Activated T-cell treated with anti-CD3 and anti-CD28 coated beads, Interleukin-2, amount 50 U/mL, for 4 hours (primary cell): Measurements from ENCODE around the gene MRPL20. TPM values are rescaled to one million over a fixed set of nuclear protein-coding genes. Genes with fewer than 3 reads are reported as not detected.

Experiments used
- ATAC-seq, 2 donors: fragments of 200-7000 bp; cut with Tn5 transposase; one replicate each; pipeline ENCODE4 v1.10.0; 2021
- DNase-seq: peaks from one replicate; pipeline ENCODE4 v3.0.0-alpha.2; 2020
- H3K27me3 Mint-ChIP-seq: one replicate; pipeline ENCODE4 v1.8.0; 2021; ENCODE audit warnings: low read depth, mixed read lengths
- H3K36me3 Mint-ChIP-seq: one replicate; pipeline ENCODE4 v1.8.0; 2022; ENCODE audit warnings: mixed read lengths; ENCODE audit not compliant: insufficient read depth
- H3K4me1 Mint-ChIP-seq: one replicate; pipeline ENCODE4 v1.8.0; 2021; ENCODE audit warnings: low read depth, mixed read lengths
- H3K4me3 Mint-ChIP-seq: one replicate; pipeline ENCODE4 v1.8.0; 2021; ENCODE audit warnings: mild to moderate bottlenecking, moderate library complexity, mixed read lengths
- H3K9me3 Mint-ChIP-seq: one replicate; pipeline ENCODE4 v1.8.0; 2021; ENCODE audit warnings: mixed read lengths
- total RNA-seq, 3 donors: library from RNA; stranded (reverse); gene quantifications; one replicate each; pipeline ENCODE4 v1.2.1, GENCODE V29; 2021

MRPL20 gene
- total RNA-seq, 3 donors from 2014 or later = 254 to 300 (median 271) TPM

DNA sequence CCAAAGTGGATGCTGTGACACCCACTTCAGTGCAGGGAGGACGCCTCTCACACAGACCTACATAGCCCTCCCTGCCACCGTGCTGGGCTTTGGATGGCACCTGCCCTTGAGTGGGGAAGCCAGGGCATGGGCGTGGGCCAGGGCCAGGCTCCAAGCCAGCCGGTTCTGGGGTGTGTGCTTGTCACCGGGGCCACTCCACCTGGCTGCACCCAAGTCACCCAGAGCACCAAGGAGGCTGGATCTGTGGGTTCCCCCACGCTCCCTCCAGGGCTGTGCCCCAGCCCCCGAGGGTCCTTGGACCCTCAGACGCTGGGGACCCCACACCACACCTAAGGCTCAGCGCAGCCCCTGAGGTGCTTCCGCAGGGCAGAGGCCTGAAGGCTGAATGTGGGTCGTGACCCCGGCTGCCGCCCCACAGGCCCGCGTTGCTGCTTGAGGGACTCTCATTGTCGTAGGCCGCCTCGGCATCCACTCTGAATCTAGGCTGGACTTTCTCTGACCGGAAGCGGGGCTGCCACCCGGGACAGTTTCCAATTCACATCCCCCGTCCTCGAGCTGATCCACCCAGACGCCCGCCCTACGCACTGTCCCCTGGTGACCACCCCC, 50.2 kb downstream of the MRPL20 start:
- H3K4me3 Mint-ChIP-seq = no peak overlapping the region
- ATAC-seq (no peak), DNase-seq (no peak)
- H3K4me1 Mint-ChIP-seq = peaks cover 18% of the 10 kb centered on the region
- no peaks in the 10 kb centered on the region for H3K36me3 Mint-ChIP-seq
- peaks cover 40% of the 10 kb centered on the region for H3K27me3 Mint-ChIP-seq
- H3K9me3 Mint-ChIP-seq = no peaks in the 10 kb centered on the region

DNA sequence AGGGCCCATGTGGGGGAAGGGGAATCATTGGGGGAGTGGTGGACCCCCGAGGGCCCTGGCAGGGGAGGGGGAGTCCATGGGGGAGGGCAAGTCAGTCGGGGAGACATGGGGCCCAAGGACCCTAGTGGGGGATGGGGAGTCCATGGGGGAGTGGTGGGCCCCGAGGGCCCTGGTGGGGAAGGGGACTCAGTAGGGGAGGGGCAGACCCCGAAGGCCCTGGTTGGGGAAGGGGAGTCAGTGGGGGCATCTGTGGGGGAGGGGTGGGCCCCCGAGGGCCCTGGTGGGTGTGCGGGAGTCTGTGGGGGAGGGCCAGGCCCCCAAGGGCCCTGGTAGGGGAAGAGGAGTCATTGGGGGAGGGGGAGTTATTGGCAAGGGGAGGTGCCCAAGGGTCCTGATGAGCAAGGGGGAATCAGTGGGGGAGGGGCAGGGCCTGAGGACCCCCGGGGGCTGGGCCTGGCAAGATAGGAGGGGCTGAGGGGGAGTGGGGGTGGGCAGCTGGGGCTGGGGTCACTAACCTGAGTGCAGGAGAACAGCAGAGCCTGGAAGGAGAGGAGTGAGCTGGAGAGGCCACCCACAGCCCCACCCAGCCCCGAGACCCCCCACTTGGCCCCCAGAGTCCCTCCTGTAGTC, 50.8 kb downstream of the MRPL20 start:
- H3K4me3 Mint-ChIP-seq = no peak overlapping the region
- H3K36me3 Mint-ChIP-seq = no peaks in the 10 kb centered on the region

DNA sequence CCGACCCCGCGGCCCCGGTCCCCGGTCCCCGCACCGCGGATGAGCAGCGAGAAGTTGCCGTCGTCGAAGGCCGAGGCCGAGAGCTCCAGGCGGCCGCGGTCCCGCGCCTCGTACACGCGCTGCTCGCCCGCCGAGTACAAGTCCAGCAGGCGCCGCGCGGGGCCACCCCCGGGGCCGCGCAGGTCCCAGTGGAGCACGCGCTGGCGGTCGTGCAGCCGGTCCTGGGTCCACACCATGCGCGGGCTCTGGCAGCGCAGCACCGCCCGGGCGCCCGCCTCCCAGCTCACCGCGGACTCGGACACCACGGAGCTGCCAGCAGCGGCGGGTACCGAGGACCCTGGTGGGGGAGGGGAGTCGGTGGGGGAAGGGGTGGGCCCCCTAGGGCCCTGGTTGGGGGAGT, 51.7 kb downstream of the MRPL20 start:
- DNase-seq (no peak), ATAC-seq (peak in 1 of 2 donors; percentile 23)
- H3K4me1 Mint-ChIP-seq = peaks cover 18% of the 10 kb centered on the region
- H3K9me3 Mint-ChIP-seq = no peaks in the 10 kb centered on the region
- H3K4me3 Mint-ChIP-seq = no peak overlapping the region
- peaks cover 35% of the 10 kb centered on the region for H3K27me3 Mint-ChIP-seq
- no peaks in the 10 kb centered on the region for H3K36me3 Mint-ChIP-seq

More for the DNA sequence above, 50.8 kb downstream of the MRPL20 start:
- Mint-ChIP-seq H3K4me1 (peaks cover 18% of the 10 kb centered on the region), H3K27me3 (peaks cover 40% of the 10 kb centered on the region), H3K9me3 (no peaks in the 10 kb centered on the region)
- ATAC-seq (no peak), DNase-seq (no peak)

DNA sequence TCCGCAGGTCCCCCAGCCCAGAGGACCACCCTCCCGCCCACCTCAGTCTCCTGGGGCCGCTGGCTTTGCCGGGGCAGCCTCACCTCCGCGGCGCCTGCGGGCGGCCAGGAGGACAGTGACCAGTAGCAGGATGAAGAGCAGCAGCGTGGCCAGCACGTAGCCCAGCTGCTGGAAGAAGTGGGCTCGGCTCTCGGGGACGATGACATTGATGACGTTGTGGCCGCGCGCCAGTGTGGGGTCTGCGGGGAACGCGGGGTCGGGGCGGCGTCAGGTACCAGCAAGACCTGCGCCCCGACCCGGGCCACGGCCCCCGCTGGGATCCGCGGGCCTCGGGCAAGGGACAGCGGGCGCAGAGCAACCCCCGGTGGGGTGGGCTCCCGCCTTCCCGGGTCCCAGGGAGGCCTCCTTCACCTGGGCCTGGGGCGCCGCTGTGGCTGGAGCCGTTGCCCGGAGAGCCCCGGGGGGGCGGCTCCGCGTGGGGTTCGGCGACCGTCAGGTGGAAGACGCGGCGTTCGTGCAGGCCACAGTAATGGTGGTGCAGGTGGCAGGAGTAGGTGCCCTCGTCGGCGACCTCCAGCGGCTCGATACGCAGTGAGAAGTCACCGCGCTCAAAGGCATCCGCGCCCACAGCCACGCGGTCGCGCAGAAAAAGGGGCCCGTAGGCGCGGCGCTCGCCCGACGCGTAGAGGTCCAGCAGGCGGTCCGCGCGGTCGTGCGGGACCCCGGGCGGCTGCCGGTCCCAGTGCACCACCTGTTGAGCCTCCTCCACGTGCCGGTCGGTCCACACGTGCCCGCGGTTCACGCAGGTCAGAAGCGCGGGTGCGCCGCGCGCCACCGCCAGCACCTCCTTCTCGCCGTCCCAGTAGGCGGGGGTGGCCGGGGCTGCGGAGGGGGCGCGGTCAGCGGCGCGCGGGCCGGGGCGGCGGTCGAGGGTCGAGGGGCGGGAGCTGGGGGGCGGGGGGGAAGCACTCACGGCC, 52.5 kb downstream of the MRPL20 start:
- no peak overlapping the region for H3K4me3 Mint-ChIP-seq
- DNase-seq = no peak
- H3K9me3 Mint-ChIP-seq = no peaks in the 10 kb centered on the region
- no peaks in the 10 kb centered on the region for H3K36me3 Mint-ChIP-seq
- H3K27me3 Mint-ChIP-seq = peaks cover 35% of the 10 kb centered on the region
- peak; percentile 19 to 27 for ATAC-seq
- H3K4me1 Mint-ChIP-seq = peaks cover 18% of the 10 kb centered on the region

DNA sequence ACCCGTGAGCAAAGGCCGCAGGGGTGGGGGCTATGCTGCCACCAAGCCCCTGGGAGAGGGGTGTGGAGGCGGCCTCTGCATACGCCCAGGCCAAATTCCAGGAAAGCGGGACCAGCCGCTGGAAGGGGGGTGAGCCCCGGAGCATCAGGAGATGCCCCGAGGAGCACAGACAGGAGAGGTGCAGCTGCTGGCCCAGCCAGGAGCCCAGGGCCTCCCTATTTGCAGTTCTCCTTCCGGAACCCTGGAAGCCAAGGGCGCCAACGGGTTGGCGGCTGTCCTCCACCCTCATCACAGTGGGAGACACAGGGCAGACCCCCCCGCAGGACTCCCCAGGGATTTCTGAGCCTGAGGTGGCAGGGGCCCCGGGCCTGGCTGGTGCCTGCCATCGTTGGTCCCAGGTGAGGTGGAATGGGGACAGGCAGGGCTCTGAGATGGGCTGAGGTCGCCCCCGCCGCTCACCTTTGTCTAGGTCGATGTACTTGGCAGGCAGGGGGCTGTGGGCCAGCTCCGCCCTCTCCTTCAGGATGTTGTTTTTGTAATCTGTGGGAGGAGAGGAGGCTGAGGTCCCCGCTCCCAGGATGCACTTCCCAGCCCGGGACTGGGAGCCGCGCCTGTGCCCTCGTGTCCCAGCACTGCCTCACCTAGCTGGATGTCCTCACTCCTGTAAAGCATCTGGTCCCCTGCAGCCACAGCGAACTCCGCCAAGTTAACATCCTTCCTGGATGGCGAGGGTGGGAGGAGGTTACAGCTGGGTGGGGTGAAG, 53.5 kb downstream of the MRPL20 start:
- Mint-ChIP-seq H3K9me3 (no peaks in the 10 kb centered on the region), H3K4me1 (peaks cover 11% of the 10 kb centered on the region), H3K27me3 (peaks cover 35% of the 10 kb centered on the region), H3K36me3 (no peaks in the 10 kb centered on the region), H3K4me3 (no peak overlapping the region)
- ATAC-seq = no peak
- DNase-seq = no peak

DNA sequence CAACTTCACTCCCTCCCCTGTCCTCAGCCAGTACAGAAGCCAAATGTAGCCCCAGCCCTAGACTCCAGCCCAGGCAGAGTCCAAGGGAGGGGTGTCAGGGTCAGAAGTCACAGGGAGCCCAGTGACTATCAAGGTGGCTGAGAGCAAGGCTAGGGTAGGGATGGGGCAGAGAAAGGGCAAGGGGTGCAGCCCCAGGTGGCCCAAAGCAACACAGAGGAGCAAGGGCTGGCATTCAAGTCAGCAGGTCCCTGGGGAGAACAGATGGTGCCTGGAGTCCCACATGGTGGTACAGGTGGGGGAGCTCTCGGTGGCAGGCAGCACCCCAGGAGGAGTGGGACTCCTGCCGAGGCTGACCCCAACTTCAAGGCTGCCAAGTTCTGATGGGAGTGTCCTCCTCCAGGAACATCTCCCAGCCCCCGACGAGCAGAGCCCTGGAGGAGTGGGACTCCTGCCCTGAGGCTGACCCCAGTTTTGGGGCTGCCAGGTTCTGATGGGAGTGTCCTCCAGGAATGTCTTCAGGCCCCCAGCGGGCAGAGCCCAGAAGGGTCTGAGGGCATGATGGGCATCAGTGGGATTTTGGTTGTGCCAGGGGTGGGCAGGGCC, 54.2 kb downstream of the MRPL20 start:
- peaks cover 11% of the 10 kb centered on the region for H3K4me1 Mint-ChIP-seq
- peak overlapping the region; percentile 56 for H3K4me3 Mint-ChIP-seq
- no peak for ATAC-seq

More for the DNA sequence above, 54.2 kb downstream of the MRPL20 start:
- no peak for DNase-seq
- H3K36me3 Mint-ChIP-seq = no peaks in the 10 kb centered on the region
- H3K9me3 Mint-ChIP-seq = no peaks in the 10 kb centered on the region
- peaks cover 30% of the 10 kb centered on the region for H3K27me3 Mint-ChIP-seq

Other genes starting within 250 kb of the MRPL20 start
- not detected for gene TTLL10, start 233.4 kb downstream of the MRPL20 start, total RNA-seq
- 100 to 1,000 TPM; 102 to 212 (median 155) TPM for gene TNFRSF18, start 200.7 kb downstream of the MRPL20 start, total RNA-seq
- 100 to 1,000 TPM; 480 to 735 (median 495) TPM for gene TNFRSF4, start 193.1 kb downstream of the MRPL20 start, total RNA-seq
- 100 to 1,000 TPM; 191 to 242 (median 193) TPM for gene SDF4, start 175.3 kb downstream of the MRPL20 start, total RNA-seq
- gene B3GALT6, start 175.1 kb downstream of the MRPL20 start, total RNA-seq = 10 to 100 TPM; 38.0 to 40.8 (median 39.0) TPM
- 1 to 10 TPM; 1.6 to 2.2 (median 2.1) TPM for gene C1QTNF12, start 160.6 kb downstream of the MRPL20 start, total RNA-seq
- 10 to 100 TPM; 89.3 to 93.6 (median 91.2) TPM for gene UBE2J2, start 133.4 kb downstream of the MRPL20 start, total RNA-seq
- gene SCNN1D, start 126.9 kb downstream of the MRPL20 start, total RNA-seq = 1 to 10 TPM; 2.8 to 3.9 (median 3.2) TPM
- gene ACAP3, start 99.4 kb downstream of the MRPL20 start, total RNA-seq = 10 to 100 TPM; 28.4 to 37.6 (median 30.1) TPM
- 10 to 100 TPM; 38.9 to 40.7 (median 39.5) TPM for gene PUSL1, start 98.7 kb downstream of the MRPL20 start, total RNA-seq
- 100 to 1,000 TPM; 164 to 181 (median 172) TPM for gene INTS11, start 82.6 kb downstream of the MRPL20 start, total RNA-seq
- 10 to 100 TPM; 16.0 to 18.4 (median 18.1) TPM for gene CPTP, start 82.5 kb downstream of the MRPL20 start, total RNA-seq
- gene TAS1R3, start 76.0 kb downstream of the MRPL20 start, total RNA-seq = under 1 TPM; 0.15 to 0.29 (median 0.19) TPM
- gene DVL1, start 57.9 kb downstream of the MRPL20 start, total RNA-seq = 10 to 100 TPM; 70.7 to 74.6 (median 72.1) TPM
- under 1 TPM; 0.41 to 0.53 (median 0.47) TPM for gene MXRA8, start 48.7 kb downstream of the MRPL20 start, total RNA-seq
- 100 to 1,000 TPM; 218 to 244 (median 220) TPM for gene AURKAIP1, start 32.1 kb downstream of the MRPL20 start, total RNA-seq
- gene CCNL2, start 8.0 kb downstream of the MRPL20 start, total RNA-seq = 100 to 1,000 TPM; 112 to 127 (median 118) TPM
- gene ANKRD65, start 14.0 kb upstream of the MRPL20 start, total RNA-seq = under 1 TPM in 1 of 3 donors, not detected in 2; 0.15 TPM
- under 1 TPM; 0.18 to 0.58 (median 0.19) TPM for gene VWA1, start 28.4 kb upstream of the MRPL20 start, total RNA-seq
- 1 to 10 TPM in 1 of 3 donors, under 1 TPM in 2; 0.33 to 1.1 (median 0.74) TPM for gene ATAD3C, start 42.4 kb upstream of the MRPL20 start, total RNA-seq
- gene ATAD3B, start 64.5 kb upstream of the MRPL20 start, total RNA-seq = 100 to 1,000 TPM; 193 to 208 (median 194) TPM
- gene ATAD3A, start 104.9 kb upstream of the MRPL20 start, total RNA-seq = 100 to 1,000 TPM; 151 to 180 (median 154) TPM
- gene TMEM240, start 133.3 kb upstream of the MRPL20 start, total RNA-seq = under 1 TPM in 2 of 3 donors, not detected in 1; 0.46 to 0.63 TPM
- gene SSU72, start 167.6 kb upstream of the MRPL20 start, total RNA-seq = 100 to 1,000 TPM; 142 to 170 (median 148) TPM
- gene FNDC10, start 192.8 kb upstream of the MRPL20 start, total RNA-seq = 1 to 10 TPM; 3.0 to 4.8 (median 3.8) TPM
- 10 to 100 TPM; 37.4 to 40.3 (median 37.7) TPM for gene MIB2, start 208.2 kb upstream of the MRPL20 start, total RNA-seq
- 1 to 10 TPM in 2 of 3 donors, under 1 TPM in 1; 0.98 to 1.3 (median 1.0) TPM for gene MMP23B, start 224.9 kb upstream of the MRPL20 start, total RNA-seq